Activated CD4-positive, CD25-positive, alpha-beta regulatory T cell treated with anti-CD3 and anti-CD28 coated beads, Interleukin-2, amount 50 U/mL, for 72 hours (primary cell): ENCODE results near the gene CCDC89.

Experiments
- DNase-seq: peaks from one replicate; pipeline ENCODE4 v3.0.0; 2021

The CCDC89 gene

GRCh38 chr11:85685820-85686459 lies at the start of gene CCDC89:
Gene CCDC89 (minus strand): TSS chr11:85686195. CDS start chr11:85686130, 65 bp downstream.
- DNase-seq, result no peak

GRCh38 chr11:85732965-85733364 lies 47.0 kb upstream of the CCDC89 start:
- no peak for DNase-seq

- DNase-seq, result no peak
These were observed 40.4 kb upstream of the CCDC89 start for GRCh38 chr11:85726381-85726780.

GRCh38 chr11:85725510-85726258 lies 39.7 kb upstream of the CCDC89 start:
- DNase-seq, result no peak

- DNase-seq, result no peak
These were observed 38.9 kb upstream of the CCDC89 start for GRCh38 chr11:85724748-85725465.

GRCh38 chr11:85723088-85723487 lies 37.1 kb upstream of the CCDC89 start:
- no peak for DNase-seq

- no peak for DNase-seq
These were observed 35.2 kb upstream of the CCDC89 start for GRCh38 chr11:85721191-85721590.

- no peak for DNase-seq
These were observed 33.2 kb upstream of the CCDC89 start for GRCh38 chr11:85718991-85719807.

GRCh38 chr11:85718126-85718943 lies 32.3 kb upstream of the CCDC89 start:
- no peak for DNase-seq

GRCh38 chr11:85717429-85717828 lies 31.4 kb upstream of the CCDC89 start:
- DNase-seq, result no peak

- DNase-seq, result no peak
These were observed 27.0 kb upstream of the CCDC89 start for GRCh38 chr11:85712953-85713352.

GRCh38 chr11:85710917-85711316 lies 24.9 kb upstream of the CCDC89 start:
- DNase-seq, result no peak

- DNase-seq, result no peak
These were observed 24.1 kb upstream of the CCDC89 start for GRCh38 chr11:85709941-85710702.

- no peak for DNase-seq
These were observed 19.8 kb upstream of the CCDC89 start for GRCh38 chr11:85705800-85706199.

GRCh38 chr11:85704967-85705366 lies 19.0 kb upstream of the CCDC89 start:
- DNase-seq, result no peak

- DNase-seq, result no peak
These were observed 14.2 kb upstream of the CCDC89 start for GRCh38 chr11:85699957-85700741.

GRCh38 chr11:85698195-85698594 lies 12.2 kb upstream of the CCDC89 start:
- no peak for DNase-seq

GRCh38 chr11:85697747-85698146 lies 11.8 kb upstream of the CCDC89 start:
- DNase-seq, result no peak

GRCh38 chr11:85695546-85695945 lies 9.6 kb upstream of the CCDC89 start:
- DNase-seq, result no peak

GRCh38 chr11:85694385-85694980 lies 8.5 kb upstream of the CCDC89 start:
- DNase-seq, result no peak
